Type B pancreatic cell (in vitro differentiated cells): ENCODE results near the gene CACNA1D. TPM values are rescaled to one million over a fixed set of nuclear protein-coding genes. Genes with fewer than 3 reads are reported as not detected.
A peak's percentile ranks its signal among the peaks of the same experiment; 100 is the strongest.

ENCODE experiments used
- DNase-seq: peaks from one replicate; pipeline ENCODE4 v3.0.0; 2021; ENCODE audit warnings: mixed read lengths; ENCODE audit not compliant: unreplicated experiment; ENCODE audit errors: extremely low spot score
- H3K27ac Mint-ChIP-seq: 2 replicates; pipeline ENCODE4 v1.8.0; 2021; ENCODE audit warnings: mild to moderate bottlenecking, mixed read lengths
- H3K27me3 Mint-ChIP-seq: 2 replicates; pipeline ENCODE4 v1.8.0; 2021; ENCODE audit warnings: mixed read lengths
- H3K36me3 Mint-ChIP-seq: 2 replicates; pipeline ENCODE4 v1.8.0; 2021; ENCODE audit warnings: mixed read lengths
- H3K4me1 Mint-ChIP-seq: one replicate; pipeline ENCODE4 v1.8.0; 2021; ENCODE audit warnings: mixed read lengths; ENCODE audit not compliant: unreplicated experiment
- H3K4me3 Mint-ChIP-seq: 2 replicates; pipeline ENCODE4 v1.8.0; 2021; ENCODE audit warnings: mild to moderate bottlenecking, mixed read lengths
- H3K9me3 Mint-ChIP-seq: 2 replicates; pipeline ENCODE4 v1.8.0; 2021; ENCODE audit warnings: mixed read lengths
- total RNA-seq: library from RNA; stranded (reverse); gene quantifications from 2 replicates; pipeline ENCODE4 v1.2.1, GENCODE V29; 2021; ENCODE audit warnings: low replicate concordance
- TF ChIP-seq, protein P1 (sequence below): fragments of 200-600 bp; sonication (generic); conservative IDR thresholded peaks from 2 replicates; pipeline ENCODE4 v1.5.0; 2021; ENCODE audit warnings: antibody characterized with exemption, mild to moderate bottlenecking

CACNA1D gene
- total RNA-seq, 1 donor from 2014 or later, result 17.4 TPM

DNA sequence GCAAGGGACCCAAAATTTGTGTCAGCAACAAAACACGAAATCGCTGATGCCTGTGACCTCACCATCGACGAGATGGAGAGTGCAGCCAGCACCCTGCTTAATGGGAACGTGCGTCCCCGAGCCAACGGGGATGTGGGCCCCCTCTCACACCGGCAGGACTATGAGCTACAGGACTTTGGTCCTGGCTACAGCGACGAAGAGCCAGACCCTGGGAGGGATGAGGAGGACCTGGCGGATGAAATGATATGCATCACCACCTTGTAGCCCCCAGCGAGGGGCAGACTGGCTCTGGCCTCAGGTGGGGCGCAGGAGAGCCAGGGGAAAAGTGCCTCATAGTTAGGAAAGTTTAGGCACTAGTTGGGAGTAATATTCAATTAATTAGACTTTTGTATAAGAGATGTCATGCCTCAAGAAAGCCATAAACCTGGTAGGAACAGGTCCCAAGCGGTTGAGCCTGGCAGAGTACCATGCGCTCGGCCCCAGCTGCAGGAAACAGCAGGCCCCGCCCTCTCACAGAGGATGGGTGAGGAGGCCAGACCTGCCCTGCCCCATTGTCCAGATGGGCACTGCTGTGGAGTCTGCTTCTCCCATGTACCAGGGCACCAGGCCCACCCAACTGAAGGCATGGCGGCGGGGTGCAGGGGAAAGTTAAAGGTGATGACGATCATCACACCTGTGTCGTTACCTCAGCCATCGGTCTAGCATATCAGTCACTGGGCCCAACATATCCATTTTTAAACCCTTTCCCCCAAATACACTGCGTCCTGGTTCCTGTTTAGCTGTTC is 316.9 kb downstream of the CACNA1D start:
- H3K36me3 Mint-ChIP-seq, result no peaks in the 10 kb centered on the region
- no peak overlapping the region for H3K4me3 Mint-ChIP-seq
- no peak overlapping the region for H3K27ac Mint-ChIP-seq
- peaks cover 11% of the 10 kb centered on the region for H3K4me1 Mint-ChIP-seq
- no peaks in the 10 kb centered on the region for H3K27me3 Mint-ChIP-seq
- DNase-seq, result peak; percentile 50
- TF ChIP-seq, protein P1, sequence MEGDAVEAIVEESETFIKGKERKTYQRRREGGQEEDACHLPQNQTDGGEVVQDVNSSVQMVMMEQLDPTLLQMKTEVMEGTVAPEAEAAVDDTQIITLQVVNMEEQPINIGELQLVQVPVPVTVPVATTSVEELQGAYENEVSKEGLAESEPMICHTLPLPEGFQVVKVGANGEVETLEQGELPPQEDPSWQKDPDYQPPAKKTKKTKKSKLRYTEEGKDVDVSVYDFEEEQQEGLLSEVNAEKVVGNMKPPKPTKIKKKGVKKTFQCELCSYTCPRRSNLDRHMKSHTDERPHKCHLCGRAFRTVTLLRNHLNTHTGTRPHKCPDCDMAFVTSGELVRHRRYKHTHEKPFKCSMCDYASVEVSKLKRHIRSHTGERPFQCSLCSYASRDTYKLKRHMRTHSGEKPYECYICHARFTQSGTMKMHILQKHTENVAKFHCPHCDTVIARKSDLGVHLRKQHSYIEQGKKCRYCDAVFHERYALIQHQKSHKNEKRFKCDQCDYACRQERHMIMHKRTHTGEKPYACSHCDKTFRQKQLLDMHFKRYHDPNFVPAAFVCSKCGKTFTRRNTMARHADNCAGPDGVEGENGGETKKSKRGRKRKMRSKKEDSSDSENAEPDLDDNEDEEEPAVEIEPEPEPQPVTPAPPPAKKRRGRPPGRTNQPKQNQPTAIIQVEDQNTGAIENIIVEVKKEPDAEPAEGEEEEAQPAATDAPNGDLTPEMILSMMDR, result no peak
- H3K9me3 Mint-ChIP-seq, result no peaks in the 10 kb centered on the region

DNA sequence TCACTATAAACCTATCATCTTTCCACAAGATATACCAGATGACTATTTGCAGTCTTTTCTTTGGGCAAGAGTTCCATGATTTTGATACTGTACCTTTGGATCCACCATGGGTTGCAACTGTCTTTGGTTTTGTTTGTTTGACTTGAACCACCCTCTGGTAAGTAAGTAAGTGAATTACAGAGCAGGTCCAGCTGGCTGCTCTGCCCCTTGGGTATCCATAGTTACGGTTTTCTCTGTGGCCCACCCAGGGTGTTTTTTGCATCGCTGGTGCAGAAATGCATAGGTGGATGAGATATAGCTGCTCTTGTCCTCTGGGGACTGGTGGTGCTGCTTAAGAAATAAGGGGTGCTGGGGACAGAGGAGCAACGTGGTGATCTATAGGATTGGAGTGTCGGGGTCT is 318.0 kb downstream of the CACNA1D start:
- no peak for DNase-seq
- H3K4me1 Mint-ChIP-seq, result peaks cover 4% of the 10 kb centered on the region
- TF ChIP-seq, protein P1, result no peak
- H3K27me3 Mint-ChIP-seq, result no peaks in the 10 kb centered on the region
- H3K4me3 Mint-ChIP-seq, result no peak overlapping the region
- no peaks in the 10 kb centered on the region for H3K36me3 Mint-ChIP-seq
- H3K27ac Mint-ChIP-seq, result peak overlapping the region; percentile 28
- H3K9me3 Mint-ChIP-seq, result no peaks in the 10 kb centered on the region

DNA sequence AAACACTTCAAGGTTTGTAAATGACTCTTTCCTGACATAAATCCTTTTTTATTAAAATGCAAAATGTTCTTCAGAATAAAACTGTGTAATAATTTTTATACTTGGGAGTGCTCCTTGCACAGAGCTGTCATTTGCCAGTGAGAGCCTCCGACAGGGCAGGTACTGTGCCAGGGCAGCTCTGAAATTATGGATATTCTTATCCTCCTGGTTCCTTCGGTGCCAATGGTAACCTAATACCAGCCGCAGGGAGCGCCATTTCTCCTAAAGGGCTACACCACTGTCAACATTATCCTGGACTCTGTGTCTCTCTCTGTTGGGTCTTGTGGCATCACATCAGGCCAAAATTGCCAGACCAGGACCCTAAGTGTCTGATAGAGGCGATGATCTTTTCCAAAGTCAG is 318.8 kb downstream of the CACNA1D start:
- Mint-ChIP-seq H3K9me3 (no peaks in the 10 kb centered on the region), H3K4me1 (no peaks in the 10 kb centered on the region), H3K27me3 (no peaks in the 10 kb centered on the region), H3K36me3 (no peaks in the 10 kb centered on the region), H3K4me3 (no peak overlapping the region), H3K27ac (no peak overlapping the region)
- DNase-seq, result no peak
- TF ChIP-seq, protein P1, result no peak

DNA sequence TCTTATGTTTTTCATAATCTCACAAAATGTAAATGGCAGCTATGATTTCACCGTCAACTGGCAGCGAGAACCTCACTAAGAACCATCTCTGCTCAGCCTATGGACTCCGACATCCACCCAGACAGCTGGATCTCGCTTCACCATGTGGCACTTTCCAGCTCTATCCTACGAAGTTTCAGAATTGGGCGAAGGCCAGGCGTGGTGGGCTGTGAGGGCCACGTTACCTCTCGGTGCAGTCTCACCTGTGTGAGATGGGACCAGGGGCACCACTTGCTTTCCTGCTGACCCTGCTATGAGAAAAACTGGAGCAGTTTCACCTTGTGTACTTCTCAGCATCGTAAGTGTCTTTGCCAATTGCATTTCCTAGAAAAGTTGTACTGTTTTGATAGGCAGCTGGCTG is 319.5 kb downstream of the CACNA1D start:
- no peak overlapping the region for H3K4me3 Mint-ChIP-seq
- no peak overlapping the region for H3K27ac Mint-ChIP-seq
- no peak for DNase-seq
- H3K27me3 Mint-ChIP-seq, result no peaks in the 10 kb centered on the region
- TF ChIP-seq, protein P1, result no peak
- no peaks in the 10 kb centered on the region for H3K36me3 Mint-ChIP-seq
- H3K4me1 Mint-ChIP-seq, result no peaks in the 10 kb centered on the region
- H3K9me3 Mint-ChIP-seq, result no peaks in the 10 kb centered on the region

DNA sequence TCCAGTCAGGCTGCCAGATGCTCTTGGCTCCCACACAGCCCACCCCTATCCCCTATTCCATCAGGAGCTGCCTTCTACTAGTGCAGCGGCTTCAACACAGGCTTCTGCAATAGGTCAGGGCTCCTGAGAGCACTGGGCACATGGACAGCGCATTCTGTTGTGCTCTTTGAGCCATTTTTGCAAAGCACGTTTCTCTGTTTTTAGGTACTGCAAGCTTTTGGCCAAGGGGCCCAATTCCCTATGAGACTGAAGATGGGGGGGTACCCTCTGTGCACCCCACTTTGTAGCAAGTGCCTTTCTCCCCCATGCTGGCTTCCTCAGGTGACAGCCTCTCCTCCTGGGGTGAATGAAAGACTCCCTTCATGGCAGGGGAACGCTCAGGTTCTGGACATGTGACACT is 320.7 kb downstream of the CACNA1D start:
- TF ChIP-seq, protein P1, result no peak

More for the DNA sequence above, 320.7 kb downstream of the CACNA1D start:
- Mint-ChIP-seq H3K9me3 (no peaks in the 10 kb centered on the region), H3K4me1 (no peaks in the 10 kb centered on the region), H3K36me3 (no peaks in the 10 kb centered on the region), H3K27me3 (no peaks in the 10 kb centered on the region), H3K4me3 (no peak overlapping the region), H3K27ac (no peak overlapping the region)
- DNase-seq, result no peak
